PC-3 (cell line): ENCODE results near the gene CAPN8. TPM values are rescaled to one million over a fixed set of nuclear protein-coding genes. Genes with fewer than 3 reads are reported as not detected.

ENCODE experiments used
- ATAC-seq: fragments of 200-7000 bp; cut with Tn5 transposase; 2 replicates; pipeline ENCODE4 v1.9.1; 2020; ENCODE audit warnings: mild to moderate bottlenecking, moderate library complexity
- BruUV-seq: library from RNA; stranded (reverse); fragments of 400-500 nt; replicated peaks from 2 replicates; lab custom pipeline; 2021; lab: Mats Ljungman, UMichigan
- CTCF ChIA-PET: fragments of 300-600 bp; sonication (Branson Sonifier 250); formaldehyde crosslinking; loops from one replicate; lab custom pipeline; 2022; ENCODE audit warnings: antibody characterized with exemption; lab: Charles Lee
- POLR2A ChIA-PET: fragments of 300-600 bp; sonication (Branson Sonifier 250); formaldehyde crosslinking; loops from one replicate; lab custom pipeline; 2022; ENCODE audit warnings: antibody characterized with exemption; ENCODE audit not compliant: unreplicated experiment; lab: Charles Lee
- DNase-seq: peaks from one replicate; pipeline ENCODE4 v3.0.0-alpha.2; 2015
- H2AFZ ChIP-seq: fragments of 300-600 bp; sonication (generic); 2 replicates; pipeline ENCODE4 v1.6.0; 2016; ENCODE audit warnings: antibody characterized with exemption, low read length
- H3F3A ChIP-seq: fragments of 300-600 bp; sonication (generic); one replicate; pipeline ENCODE4 v1.6.0; 2017; ENCODE audit warnings: antibody characterized with exemption, low read length, control low read depth, mild to moderate bottlenecking; ENCODE audit not compliant: unreplicated experiment
- H3K27ac ChIP-seq: fragments of 300-600 bp; sonication (generic); 2 replicates; pipeline ENCODE4 v1.5.1; 2016; ENCODE audit warnings: mild to moderate bottlenecking, low read length
- H3K27me3 ChIP-seq: fragments of 300-600 bp; sonication (generic); 2 replicates; pipeline ENCODE4 v1.6.1; 2016; ENCODE audit warnings: low read length, mixed read lengths
- H3K36me3 ChIP-seq: fragments of 300-600 bp; sonication (generic); 2 replicates; pipeline ENCODE4 v1.6.1; 2016; ENCODE audit warnings: low read depth, mixed run types, low read length, mixed read lengths
- H3K4me1 ChIP-seq: fragments of 300-600 bp; sonication (generic); 2 replicates; pipeline ENCODE4 v1.5.1; 2016; ENCODE audit warnings: low read length; ENCODE audit not compliant: insufficient read depth
- H3K4me2 ChIP-seq: fragments of 300-600 bp; sonication (generic); 2 replicates; pipeline ENCODE4 v1.6.0; 2016; ENCODE audit warnings: low read length
- H3K4me3 ChIP-seq: fragments of 300-600 bp; sonication (generic); 2 replicates; pipeline ENCODE4 v1.5.1; 2016; ENCODE audit warnings: mild to moderate bottlenecking, low read length, mixed read lengths
- H3K79me2 ChIP-seq: fragments of 300-600 bp; sonication (generic); 2 replicates; pipeline ENCODE4 v1.6.1; 2017; ENCODE audit warnings: low read length, mixed read lengths
- H3K9ac ChIP-seq: fragments of 300-600 bp; sonication (generic); 2 replicates; pipeline ENCODE4 v1.6.0; 2016; ENCODE audit warnings: mild to moderate bottlenecking, low read length
- H3K9me2 ChIP-seq: fragments of 300-600 bp; sonication (generic); replicated peaks from 2 replicates; pipeline ENCODE4 v1.6.1; 2016; ENCODE audit warnings: mixed run types, low read length, mixed read lengths
- H3K9me3 ChIP-seq: fragments of 300-600 bp; sonication (generic); 2 replicates; pipeline ENCODE4 v1.6.1; 2016; ENCODE audit warnings: low read length, mixed read lengths
- H4K20me1 ChIP-seq: fragments of 300-600 bp; sonication (generic); 2 replicates; pipeline ENCODE4 v1.6.1; 2016; ENCODE audit warnings: low read length, mixed read lengths
- EZH2 ChIP-seq: fragments of 300-600 bp; sonication (generic); IDR thresholded peaks from one replicate; pipeline ENCODE4 v1.6.1; 2017; ENCODE audit warnings: antibody characterized with exemption, mild to moderate bottlenecking, low read length; ENCODE audit not compliant: unreplicated experiment
- EZH2phosphoT487 ChIP-seq: fragments of 300-600 bp; sonication (generic); IDR thresholded peaks from 2 replicates; pipeline ENCODE4 v1.6.1; 2018; ENCODE audit warnings: mild to moderate bottlenecking, antibody characterized with exemption, low read length, borderline replicate concordance
- intact Hi-C: fragments of 100-400 bp; cut with micrococcal nuclease; formaldehyde crosslinking; loops from 2 replicates; pipeline ENCODE4 v1.9.0; 2023
- total RNA-seq: library from RNA; depleted of rRNA; stranded (reverse); fragments of >200 nt; gene quantifications from 2 replicates; pipeline ENCODE4 v1.2.3, GENCODE V29; 2014
- TF ChIP-seq, protein P1 (sequence below): fragments of 300-600 bp; sonication (generic); conservative IDR thresholded peaks from 2 replicates; pipeline ENCODE4 v1.5.1; 2017; ENCODE audit warnings: antibody characterized with exemption, low read depth, mild to moderate bottlenecking, low read length

CAPN8 gene
- total RNA-seq, 1 experiment from 2014 or later = 5.9 TPM

GRCh38 chr1:223515926-223516325 lies 149.6 kb downstream of the CAPN8 start:
- Histone ChIP-seq H4K20me1 (no peaks in the 10 kb centered on the region), H3K4me2 (no peak overlapping the region), H3K4me3 (no peak overlapping the region), H3K9me3 (no peaks in the 10 kb centered on the region), H3K79me2 (no peaks in the 10 kb centered on the region), H3F3A (no peaks in the 10 kb centered on the region), H3K27ac (no peak overlapping the region), H3K27me3 (no peaks in the 10 kb centered on the region), H2AFZ (no peak overlapping the region), H3K4me1 (no peaks in the 10 kb centered on the region), H3K36me3 (no peaks in the 10 kb centered on the region), H3K9ac (no peak overlapping the region), H3K9me2 (no peaks in the 10 kb centered on the region)
- BruUV-seq = no TSS peak
- TF ChIP-seq EZH2 (no peak), EZH2phosphoT487 (no peak)
- TF ChIP-seq, protein P1, sequence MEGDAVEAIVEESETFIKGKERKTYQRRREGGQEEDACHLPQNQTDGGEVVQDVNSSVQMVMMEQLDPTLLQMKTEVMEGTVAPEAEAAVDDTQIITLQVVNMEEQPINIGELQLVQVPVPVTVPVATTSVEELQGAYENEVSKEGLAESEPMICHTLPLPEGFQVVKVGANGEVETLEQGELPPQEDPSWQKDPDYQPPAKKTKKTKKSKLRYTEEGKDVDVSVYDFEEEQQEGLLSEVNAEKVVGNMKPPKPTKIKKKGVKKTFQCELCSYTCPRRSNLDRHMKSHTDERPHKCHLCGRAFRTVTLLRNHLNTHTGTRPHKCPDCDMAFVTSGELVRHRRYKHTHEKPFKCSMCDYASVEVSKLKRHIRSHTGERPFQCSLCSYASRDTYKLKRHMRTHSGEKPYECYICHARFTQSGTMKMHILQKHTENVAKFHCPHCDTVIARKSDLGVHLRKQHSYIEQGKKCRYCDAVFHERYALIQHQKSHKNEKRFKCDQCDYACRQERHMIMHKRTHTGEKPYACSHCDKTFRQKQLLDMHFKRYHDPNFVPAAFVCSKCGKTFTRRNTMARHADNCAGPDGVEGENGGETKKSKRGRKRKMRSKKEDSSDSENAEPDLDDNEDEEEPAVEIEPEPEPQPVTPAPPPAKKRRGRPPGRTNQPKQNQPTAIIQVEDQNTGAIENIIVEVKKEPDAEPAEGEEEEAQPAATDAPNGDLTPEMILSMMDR = no peak
- intact Hi-C loops = no loop called here
- DNase-seq = no peak
- ChIA-PET CTCF (no interaction called here), POLR2A (no interaction called here)
- ATAC-seq = no peak

DNA sequence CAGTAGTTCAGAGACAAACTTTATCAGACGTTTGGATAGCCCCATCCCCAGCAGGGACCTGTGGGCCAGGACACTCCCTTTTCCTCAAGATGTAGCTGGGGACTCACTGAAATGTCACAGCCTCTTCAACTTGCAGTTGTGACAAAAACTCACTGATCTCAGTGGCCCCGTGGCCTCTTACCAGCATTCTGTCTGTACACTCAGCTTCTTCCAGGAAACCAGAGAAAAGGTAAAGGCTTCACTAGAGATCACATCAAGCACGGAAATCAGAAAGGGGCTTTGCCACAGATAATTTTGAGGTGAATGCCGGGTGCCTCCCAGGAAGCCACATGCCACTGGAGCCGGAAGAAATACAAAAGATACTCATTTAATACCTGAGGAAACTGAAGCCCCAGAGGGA lies 150.1 kb downstream of the CAPN8 start:
- H2AFZ ChIP-seq = no peak overlapping the region
- H3K27me3 ChIP-seq = no peaks in the 10 kb centered on the region
- no peaks in the 10 kb centered on the region for H3K36me3 ChIP-seq
- no peaks in the 10 kb centered on the region for H3K79me2 ChIP-seq
- H3K27ac ChIP-seq = no peak overlapping the region
- no peak overlapping the region for H3K4me2 ChIP-seq
- no peak for ATAC-seq
- ChIA-PET CTCF (no interaction called here), POLR2A (no interaction called here)
- H4K20me1 ChIP-seq = no peaks in the 10 kb centered on the region
- no peak for TF ChIP-seq EZH2
- TF ChIP-seq EZH2phosphoT487 = no peak
- TF ChIP-seq, protein P1 = no peak
- no peaks in the 10 kb centered on the region for H3F3A ChIP-seq
- H3K4me1 ChIP-seq = no peaks in the 10 kb centered on the region
- no TSS peak for BruUV-seq
- no peak overlapping the region for H3K4me3 ChIP-seq
- no peak for DNase-seq
- no peaks in the 10 kb centered on the region for H3K9me3 ChIP-seq
- intact Hi-C loops = no loop called here
- no peaks in the 10 kb centered on the region for H3K9me2 ChIP-seq
- no peak overlapping the region for H3K9ac ChIP-seq

GRCh38 chr1:223514644-223515043 lies 150.9 kb downstream of the CAPN8 start:
- intact Hi-C loops = no loop called here
- DNase-seq = no peak
- ChIA-PET CTCF (no interaction called here), POLR2A (no interaction called here)
- no peak overlapping the region for H3K9ac ChIP-seq
- TF ChIP-seq EZH2 (no peak), EZH2phosphoT487 (no peak)
- TF ChIP-seq, protein P1 = no peak
- H3K27me3 ChIP-seq = no peaks in the 10 kb centered on the region
- H2AFZ ChIP-seq = no peak overlapping the region
- no peaks in the 10 kb centered on the region for H3K9me3 ChIP-seq
- H3K4me3 ChIP-seq = no peak overlapping the region
- no peak for ATAC-seq
- H4K20me1 ChIP-seq = no peaks in the 10 kb centered on the region
- no peaks in the 10 kb centered on the region for H3K4me1 ChIP-seq
- BruUV-seq = no TSS peak
- H3K36me3 ChIP-seq = no peaks in the 10 kb centered on the region
- H3F3A ChIP-seq = no peaks in the 10 kb centered on the region
- H3K27ac ChIP-seq = no peak overlapping the region
- H3K9me2 ChIP-seq = no peaks in the 10 kb centered on the region
- H3K79me2 ChIP-seq = no peaks in the 10 kb centered on the region
- H3K4me2 ChIP-seq = no peak overlapping the region
